Medulla oblongata (tissue), 1 donor: Measurements from ENCODE around the gene PLD1.
"Not testable (repeated sequence)": the region's sequence is repeated elsewhere in the genome, so short reads cannot be mapped to it uniquely, and the experiment has no call there.

Source experiments
- DNase-seq: peaks from one replicate; pipeline ENCODE4 v3.0.0-alpha.2; 2015; ENCODE audit errors: extremely low spot score

PLD1 gene

DNA sequence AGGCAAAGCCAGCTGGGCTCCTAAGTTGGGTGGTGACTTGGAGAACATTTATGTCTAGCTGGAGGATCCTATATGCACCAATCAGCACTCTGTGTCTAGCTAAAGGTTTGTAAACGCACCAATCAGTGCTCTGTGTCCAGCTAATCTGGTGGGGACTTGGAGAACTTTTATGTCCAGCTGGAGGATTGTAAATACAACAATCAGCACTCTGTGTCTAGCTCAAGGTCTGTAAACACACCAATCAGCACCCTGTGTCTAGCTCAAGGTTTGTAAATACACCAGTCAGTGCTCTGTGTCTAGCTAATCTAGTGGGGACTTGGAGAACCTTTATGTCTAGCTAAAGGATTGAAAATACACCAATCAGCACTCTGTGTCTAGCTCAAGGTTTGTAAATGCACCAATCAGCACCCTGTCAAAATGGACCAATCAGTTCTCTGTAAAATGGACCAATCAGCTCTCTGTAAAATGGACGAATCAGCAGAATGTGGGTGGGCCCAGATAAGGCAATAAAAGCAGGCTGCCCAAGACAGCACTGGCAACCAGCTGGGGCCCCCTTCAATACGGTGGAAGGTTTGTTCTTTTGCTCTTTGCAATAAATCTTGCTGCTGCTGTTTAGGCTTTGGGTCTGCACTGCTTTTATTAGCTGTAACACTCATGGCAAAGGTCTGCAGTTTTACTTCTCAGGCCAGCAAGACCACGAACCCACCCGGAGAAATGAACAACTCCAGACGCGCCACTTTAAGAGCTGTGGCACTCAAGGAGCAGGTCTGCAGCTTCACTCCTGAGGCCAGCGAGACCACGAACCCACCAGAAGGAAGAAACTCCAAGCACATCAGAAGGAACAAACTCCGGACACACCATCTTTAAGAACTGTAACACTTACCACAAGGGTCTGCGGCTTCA lies 63.7 kb downstream of the PLD1 start:
- DNase-seq, result not testable (repeated sequence)

DNA sequence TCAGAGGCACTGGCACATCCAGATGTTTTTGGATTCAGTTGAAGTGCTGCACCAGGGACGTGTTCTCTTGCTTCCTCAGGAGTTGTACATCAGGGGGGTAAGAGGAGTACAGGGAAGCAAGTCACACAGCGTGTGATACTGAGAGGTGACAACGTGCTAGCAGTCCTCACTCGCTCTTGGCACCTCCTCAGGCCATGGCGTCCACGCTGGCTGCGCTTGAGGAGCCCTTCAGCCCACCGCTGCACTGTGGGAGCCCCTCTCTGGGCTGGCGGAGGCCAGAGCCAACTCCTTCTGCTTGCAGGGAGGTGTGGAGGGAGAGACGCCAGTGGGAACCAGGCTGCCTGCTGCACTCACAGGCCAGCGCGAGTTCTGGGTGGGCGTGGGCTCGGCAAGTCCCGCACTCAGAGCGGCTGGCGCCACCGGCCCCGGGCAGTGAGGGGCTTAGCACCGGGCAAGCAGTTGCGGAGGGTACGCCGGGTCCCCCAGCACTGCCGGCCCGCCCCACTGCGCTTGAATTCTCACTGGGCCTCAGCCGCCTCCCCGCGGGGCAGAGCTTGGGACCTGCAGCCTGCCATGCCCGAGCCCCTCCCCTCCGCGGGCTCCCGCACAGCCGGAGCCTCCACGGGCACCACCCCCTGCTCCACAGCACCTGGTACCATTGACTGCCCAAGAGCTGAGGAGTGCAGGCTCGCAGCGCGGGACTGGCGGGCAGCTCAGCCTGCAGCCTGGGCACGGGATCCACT lies 64.5 kb downstream of the PLD1 start:
- no peak for DNase-seq

DNA sequence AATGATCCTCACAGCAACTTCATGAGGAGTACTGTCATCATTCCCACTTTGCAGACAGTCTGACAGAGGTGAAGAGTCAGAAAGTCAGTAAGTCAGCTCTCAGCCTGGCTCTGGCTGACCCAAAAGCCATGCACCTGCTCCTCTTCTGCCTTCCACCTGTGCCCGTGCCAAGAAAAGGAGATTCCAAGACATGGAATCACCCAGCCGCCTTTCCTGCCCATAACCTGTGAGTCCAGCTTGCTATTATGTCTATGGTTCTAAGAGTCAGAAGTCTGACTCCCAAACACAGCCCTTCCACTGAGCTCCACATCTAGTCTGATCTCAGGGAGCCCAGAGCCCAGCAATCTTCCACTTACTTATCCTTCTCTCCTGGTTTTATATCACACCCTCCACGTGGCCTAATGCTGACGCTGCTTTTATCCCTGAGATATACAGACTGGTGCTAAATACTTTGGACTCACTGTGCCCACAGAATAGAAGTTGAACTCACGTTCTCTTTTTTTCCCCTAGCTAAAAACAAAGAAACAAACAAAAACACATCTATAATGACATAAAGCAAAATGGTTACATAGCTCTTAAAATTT lies 66.0 kb downstream of the PLD1 start:
- DNase-seq, result no peak

DNA sequence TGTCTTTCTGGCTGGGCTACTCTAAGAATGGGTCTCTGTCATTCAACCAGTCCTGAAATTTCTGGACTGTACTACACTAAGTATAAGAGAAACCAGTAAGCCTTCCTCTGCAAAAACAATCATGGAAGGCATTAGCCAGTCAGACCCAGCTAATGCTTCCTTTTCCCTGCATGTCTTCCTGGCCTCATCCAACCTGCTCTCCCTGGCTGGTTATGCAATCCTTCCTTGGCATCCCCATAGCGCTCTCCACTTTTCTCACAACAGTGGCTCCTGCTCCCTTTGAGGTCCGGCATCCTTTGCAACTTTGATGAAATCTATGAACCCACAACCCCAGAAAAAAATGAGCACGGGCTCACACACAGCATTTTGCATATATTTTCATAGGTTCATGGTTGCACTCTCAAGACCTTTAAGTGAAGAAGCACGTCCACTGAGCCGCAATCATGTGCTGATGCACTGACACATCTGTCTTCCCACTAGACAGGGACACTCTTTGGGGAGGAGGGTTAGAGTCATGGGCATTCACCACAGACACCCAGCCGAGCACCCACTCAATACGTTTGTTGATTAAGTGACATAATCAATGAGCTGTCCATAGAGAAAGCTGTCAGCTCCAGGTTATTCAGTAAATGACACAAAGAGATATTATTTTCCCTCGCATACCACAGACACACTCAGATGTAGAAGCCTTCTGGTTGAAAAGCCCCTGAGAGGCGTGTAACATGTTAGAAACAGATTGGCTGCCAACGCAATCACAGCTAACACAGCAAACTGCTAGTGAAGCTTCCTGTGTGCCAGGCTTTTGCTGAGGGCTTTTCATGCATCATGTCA lies 66.7 kb downstream of the PLD1 start:
- no peak for DNase-seq

DNA sequence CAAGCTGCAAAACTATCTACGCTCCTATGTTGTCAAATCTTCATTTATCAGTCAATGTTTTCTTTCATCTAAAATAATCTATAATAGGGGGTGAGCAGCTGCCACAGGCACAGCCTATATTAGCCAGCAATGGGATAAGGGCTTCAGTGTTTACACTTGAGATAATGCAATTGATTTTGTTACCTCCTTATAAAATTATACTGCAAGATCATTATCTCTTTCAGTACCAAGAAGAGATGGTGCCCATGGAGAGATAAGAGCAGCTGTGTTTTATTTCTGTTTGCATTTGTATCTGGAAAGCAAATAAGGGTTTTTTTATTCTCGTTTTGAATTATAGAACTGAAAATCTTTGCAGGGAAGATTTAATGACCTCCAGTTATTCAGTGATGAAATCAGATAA lies 68.9 kb downstream of the PLD1 start:
- no peak for DNase-seq

DNA sequence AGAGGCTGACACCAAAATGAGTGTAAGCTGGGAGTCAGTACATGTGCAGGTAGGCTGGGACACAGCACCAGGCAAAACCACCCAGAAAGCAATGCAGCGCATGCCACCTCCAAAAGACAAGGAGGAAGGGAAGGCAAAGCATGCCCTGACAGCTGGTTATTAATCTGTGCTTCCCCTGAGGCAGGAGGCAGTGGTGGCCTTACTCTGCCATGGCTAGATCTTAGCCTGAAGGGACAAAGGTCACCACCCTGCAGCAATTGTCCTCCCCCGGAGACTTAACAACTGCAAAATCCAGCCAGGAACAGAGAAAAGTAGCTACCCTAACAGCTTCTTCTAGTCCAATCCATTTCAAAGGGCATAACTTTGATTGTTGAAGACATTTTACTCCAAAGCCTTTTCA lies 73.7 kb downstream of the PLD1 start:
- DNase-seq, result no peak

DNA sequence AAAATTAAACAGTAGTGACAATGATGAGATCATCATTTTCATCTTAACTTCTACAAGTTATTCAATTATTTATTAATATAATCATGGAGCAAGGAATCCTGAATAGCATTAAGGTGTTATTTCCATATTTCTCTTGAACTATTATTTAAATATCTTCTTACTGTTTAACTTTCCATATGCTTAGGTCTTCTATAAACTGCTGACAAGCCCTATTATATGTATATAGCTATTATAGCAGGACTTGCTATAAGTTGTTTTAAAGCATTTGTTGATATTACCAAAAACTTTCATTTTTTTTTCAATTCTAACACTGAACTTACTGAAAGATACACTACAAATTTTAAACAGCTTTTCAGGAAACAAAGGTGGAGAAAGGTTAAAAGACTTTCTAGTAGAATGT lies 76.7 kb downstream of the PLD1 start:
- no peak for DNase-seq

DNA sequence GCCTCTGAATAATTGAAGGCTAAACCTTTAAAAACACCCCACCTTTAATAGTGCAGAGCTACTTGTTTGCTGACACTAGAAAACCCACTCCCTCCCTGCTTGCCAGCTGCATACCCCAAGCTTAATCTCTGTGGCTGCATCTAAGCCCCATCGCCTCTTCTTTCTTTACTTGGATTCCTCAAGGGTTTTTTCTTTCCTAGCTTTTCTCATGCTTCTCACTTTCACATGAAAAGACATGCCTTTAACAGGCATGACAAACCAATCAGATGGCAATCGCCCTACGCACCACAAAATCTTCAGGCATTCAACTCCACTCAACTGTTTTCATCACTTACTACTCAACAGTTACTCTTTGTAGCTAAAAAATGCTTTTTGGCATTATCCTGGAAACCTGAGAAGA lies 77.5 kb downstream of the PLD1 start:
- DNase-seq, result no peak

DNA sequence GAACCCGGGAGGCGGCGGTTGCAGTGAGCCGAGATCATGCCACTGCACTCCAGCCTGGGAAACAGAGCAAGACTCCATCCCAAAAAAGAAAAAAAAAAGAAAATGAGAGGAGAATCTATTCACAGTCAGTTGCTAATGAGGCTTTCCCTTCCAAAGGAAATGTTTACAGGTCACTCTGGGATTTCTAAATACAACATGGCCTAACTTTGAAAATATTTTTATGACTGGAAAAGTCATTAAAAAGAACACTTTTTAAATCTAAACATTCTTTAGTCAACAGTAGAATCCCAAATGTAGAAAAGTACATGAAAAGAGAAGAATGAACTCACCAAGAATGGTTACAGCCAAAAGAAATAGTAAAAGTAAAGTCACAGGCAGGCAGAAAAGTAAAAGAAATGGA lies 78.6 kb downstream of the PLD1 start:
- no peak for DNase-seq

DNA sequence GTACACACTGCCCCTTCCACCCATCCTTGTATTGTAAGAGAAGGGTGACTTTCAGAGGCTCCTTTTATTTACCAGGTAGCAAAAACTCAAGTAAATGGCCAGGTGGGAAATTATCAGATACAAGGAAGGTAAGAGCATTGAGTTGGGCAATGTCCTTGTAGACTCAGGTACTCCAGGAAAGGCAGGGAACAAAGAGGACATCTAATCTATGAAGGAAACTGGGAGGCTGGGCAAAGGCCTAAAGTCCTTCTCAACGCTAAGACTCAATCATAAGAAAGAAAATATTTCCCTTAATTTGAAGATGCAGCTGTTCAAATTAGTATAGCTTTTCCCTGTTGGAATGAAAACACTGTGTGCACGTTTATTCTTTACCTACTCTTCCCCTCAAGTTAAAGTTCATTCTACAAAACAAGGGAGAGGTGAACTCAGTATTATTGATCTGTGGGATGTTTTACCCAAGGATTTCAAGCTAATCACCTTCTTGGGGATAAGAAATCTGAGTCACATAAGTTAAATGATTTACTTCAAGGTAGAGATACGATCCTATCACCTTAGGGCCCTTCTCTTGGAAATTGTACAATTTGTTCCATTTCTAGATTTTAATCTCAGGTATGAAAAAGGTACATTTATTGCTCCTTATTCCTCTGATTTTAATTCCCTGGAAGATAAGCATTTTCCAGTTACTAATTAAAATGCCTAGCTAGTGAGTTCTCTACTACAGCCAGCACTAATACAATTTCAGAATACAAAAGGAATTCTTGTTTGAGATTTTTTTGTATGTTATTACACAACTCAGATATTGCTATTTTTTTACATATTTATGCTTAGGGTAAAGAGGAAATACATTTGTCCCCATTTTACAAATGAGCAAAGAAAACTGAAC lies 80.6 kb downstream of the PLD1 start:
- DNase-seq, result no peak

DNA sequence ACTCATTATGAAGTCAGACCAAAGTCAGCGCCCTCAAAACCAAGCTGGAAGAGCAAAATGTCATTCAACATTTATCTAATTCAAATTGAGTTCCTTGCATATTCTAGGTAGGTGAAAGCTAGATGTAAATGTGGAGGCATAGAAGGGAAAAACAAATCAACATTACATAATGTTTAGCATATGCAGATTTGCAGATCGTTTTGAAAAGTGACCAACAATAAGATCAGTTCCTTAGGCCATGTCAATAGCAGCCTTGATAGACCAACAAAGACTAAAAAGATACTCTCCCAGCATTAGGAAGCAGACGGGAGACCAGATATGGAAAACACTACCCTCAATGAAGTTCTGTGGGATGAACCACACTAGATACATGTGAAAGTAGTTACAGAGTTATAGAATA lies 83.0 kb downstream of the PLD1 start:
- no peak for DNase-seq

DNA sequence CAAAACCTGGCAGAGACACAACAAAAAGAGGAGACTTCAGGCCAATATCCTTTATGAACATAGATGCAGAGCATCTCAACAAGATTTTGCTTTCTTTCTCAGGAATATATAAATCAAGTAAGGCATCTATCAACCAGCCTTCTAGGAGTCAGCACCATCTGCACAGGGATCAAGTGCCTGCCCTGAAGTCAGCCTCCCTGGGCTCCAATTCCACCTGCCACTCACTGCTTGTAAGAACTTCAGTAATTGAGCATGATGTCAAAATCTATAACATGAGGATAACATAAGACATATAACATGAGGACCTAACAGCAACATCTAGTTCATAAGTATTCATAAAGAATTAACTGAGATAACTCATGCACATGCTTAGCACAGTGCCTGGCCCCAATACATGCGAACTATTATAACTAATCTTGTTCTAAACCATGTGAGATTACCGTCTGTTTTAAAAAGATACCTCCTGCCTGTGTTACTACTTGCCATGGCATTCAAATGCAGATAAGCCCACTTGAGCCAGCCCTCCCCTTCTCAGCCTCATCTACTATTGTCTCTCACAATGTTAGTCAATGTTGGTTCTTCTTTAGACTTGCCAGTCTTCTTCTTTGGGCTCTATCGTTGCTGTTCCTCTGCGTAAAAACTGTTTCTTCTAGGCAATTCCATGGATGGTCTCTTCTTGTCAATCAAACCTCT lies 91.6 kb downstream of the PLD1 start:
- no peak for DNase-seq

DNA sequence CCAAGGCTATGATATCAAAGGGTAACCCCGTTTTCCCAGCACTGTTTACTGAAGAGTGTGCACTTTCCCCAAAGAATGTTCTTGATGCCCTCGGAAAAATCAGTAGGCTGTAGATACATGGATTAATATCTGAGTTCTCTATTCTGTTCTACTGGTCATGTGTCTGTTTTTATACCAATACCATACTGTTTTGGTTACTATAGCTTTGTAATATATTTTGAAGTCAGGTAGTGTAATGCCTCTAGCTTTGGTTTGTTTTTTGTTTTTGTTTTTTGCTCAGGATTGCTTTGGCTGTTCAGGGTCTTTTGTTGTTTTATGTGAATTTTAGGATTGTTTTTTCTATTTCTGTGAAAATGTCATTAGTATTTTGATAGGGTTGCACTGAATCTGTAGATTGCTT lies 95.1 kb downstream of the PLD1 start:
- no peak for DNase-seq

DNA sequence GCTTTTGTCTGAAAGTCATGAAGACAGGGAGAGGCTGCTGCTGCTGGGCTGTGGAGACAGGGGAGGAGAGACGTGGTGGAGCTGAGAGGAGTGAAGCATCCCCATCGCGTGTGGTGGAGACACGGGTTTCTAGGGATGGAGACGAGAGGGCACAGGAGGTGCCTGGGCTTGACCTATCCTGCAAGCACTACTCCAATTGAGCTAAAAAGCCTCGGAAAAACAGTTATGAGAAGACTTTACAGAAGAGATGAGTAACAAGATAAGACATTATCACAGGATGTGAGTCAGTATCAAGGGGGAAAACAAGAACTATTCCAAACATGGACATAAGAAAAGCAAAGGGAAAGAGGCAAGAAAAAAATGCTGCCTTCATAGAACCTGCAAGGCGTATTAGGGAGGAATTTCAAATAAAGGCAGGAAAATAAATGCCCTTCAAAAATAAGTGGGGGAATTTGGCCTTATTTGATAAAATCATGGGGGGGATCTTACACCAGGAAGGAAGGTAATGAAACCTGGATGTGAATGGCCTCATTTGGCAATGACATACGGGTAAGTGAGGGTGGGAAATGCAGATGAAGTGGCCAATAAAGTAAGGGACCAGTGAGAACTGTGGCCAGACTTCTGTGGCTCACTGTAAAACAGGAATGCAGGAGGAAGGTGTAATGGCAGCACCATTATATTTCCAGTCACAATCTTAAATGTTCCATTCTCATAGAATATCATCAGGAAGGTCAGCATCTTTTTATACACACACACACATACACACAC lies 97.9 kb downstream of the PLD1 start:
- no peak for DNase-seq

DNA sequence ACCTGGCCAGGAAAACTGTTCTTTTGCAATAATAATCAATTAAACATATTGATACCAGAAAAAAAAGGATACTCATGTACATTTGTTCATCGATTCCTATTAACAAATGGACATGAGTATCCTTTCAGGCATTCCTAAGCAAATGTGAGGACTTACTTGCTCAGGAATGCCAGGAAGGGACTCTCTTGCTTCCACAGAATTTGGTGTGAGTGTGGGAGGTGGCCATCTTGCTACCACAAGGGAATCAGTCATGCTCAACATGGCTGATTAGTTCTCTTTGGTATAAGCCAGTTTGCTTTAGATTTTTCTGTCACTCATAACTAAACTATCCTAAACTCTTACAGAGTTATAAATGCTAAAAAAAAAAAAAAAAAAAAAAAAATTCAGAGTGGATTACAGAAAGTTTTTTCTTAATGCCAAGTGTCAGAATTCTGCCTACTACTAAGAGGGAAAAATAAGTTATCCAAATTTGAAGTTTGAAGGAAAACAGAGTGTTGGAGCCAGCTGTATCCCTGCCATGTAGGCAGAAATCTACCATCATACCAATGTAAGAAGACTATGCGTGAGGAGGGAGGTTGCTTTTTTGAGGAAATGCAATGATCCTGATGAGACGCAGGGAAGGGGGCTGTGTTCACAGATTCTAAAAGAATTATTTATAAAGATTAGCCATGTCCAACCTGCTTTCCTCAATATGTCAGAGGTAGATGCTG lies 98.7 kb downstream of the PLD1 start:
- DNase-seq, result no peak

DNA sequence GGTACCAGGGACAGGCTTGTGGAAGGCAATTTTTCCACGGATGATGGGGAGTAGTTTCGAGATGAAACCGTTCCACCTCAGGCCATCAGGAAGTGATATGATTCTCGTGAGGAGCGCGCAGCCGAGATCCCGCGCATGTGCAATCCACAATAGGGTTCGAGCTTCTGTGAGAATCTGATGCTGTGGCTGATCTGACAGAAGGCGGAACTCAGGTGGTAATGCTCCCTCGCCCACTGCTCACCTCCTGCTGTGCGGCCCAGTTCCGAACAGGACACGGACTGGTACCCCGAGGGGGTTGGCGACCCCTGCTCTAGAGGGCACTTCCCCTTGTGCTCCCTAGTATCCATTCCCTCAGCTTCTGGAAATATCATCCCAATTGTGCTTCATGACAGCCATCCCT lies 99.9 kb downstream of the PLD1 start:
- DNase-seq, result no peak

DNA sequence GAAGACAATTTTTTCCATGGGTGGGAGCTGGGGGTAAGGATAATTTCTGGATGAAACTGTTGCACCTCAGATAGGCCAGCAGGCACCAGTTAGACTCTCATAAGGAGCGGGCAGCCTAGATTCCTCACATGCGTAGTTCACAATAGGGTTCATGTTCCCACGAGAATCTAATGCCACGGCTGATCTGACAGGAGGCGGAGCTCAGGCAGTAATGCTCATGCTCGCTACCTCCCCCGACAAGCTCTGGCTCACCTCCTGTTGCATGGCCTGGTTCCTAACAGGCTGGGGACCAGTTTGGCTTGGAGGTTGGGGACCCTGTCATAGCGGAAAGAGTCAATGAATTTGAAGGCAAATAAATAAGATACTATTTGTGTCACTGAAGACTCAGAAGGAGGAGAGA lies 105.5 kb downstream of the PLD1 start:
- DNase-seq, result no peak

DNA sequence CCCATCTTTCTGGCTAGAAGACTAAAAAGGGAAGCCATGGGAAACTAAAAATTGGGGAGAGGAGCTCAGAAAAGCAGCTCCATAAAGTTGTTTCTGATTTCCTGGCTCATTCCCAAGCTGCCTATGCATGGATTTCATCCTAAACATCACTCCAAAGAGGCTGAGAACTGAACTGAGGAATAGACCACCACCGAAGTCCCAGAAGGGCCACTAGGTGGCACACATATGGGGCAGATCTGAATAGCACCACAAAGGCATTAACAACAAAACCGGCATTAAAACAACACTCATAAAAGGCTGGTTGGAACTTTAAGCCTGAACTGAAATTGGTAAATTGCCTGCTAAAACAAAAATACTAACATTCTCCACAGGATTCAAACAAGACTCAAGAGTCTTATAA lies 106.3 kb downstream of the PLD1 start:
- DNase-seq, result peak; percentile 26

DNA sequence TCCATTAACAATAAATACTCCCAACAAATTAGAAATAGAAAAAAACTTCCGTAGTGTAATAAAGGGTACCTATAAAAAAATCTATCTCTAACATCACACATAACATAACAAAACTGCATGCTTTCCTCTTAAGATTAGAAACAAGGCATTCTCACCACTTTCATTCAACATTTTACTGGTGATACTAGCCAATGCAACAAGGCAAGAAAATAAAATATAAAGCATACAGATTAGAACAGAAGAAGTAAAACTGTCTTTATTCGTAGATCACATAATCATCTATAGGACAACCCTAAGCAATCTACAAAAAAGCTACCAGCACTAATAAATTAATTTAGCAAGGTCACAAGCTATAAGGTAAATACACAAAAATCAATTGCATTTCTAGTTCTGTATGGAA lies 107.1 kb downstream of the PLD1 start:
- DNase-seq, result no peak
